Hepatocyte (in vitro differentiated cells): ENCODE measurements around the gene VASN. TPM values are rescaled to one million over a fixed set of nuclear protein-coding genes. Genes with fewer than 3 reads are reported as not detected.

Experiments
- DNase-seq: peaks from one replicate; pipeline ENCODE4 v3.0.0-alpha.2; 2016; ENCODE audit warnings: low spot score
- H2AFZ ChIP-seq: fragments of 200-600 bp; sonication (generic); 2 replicates; pipeline ENCODE4 v1.6.0; 2016; ENCODE audit warnings: antibody characterized with exemption, mild to moderate bottlenecking
- H3K27ac ChIP-seq: fragments of 200-600 bp; sonication (generic); 2 replicates; pipeline ENCODE4 v1.5.1; 2016; ENCODE audit warnings: mild to moderate bottlenecking
- H3K27me3 ChIP-seq: fragments of 200-600 bp; sonication (generic); 2 replicates; pipeline ENCODE4 v1.6.1; 2016
- H3K36me3 ChIP-seq: fragments of 200-600 bp; sonication (generic); replicated peaks from 2 replicates; pipeline ENCODE4 v1.5.1; 2016; ENCODE audit warnings: low read depth; ENCODE audit not compliant: insufficient read depth
- H3K4me1 ChIP-seq: fragments of 200-600 bp; sonication (generic); 2 replicates; pipeline ENCODE4 v1.5.1; 2016; ENCODE audit warnings: mild to moderate bottlenecking, moderate library complexity; ENCODE audit not compliant: insufficient read depth
- H3K4me2 ChIP-seq: fragments of 200-600 bp; sonication (generic); 2 replicates; pipeline ENCODE4 v1.6.0; 2016
- H3K4me3 ChIP-seq: fragments of 200-600 bp; sonication (generic); 2 replicates; pipeline ENCODE4 v1.5.1; 2016; ENCODE audit warnings: mild to moderate bottlenecking
- H3K79me2 ChIP-seq: fragments of 200-600 bp; sonication (generic); 2 replicates; pipeline ENCODE4 v1.6.0; 2017; ENCODE audit warnings: mild to moderate bottlenecking
- H3K9me2 ChIP-seq: fragments of 200-600 bp; sonication (generic); replicated peaks from 2 replicates; pipeline ENCODE4 v1.6.0; 2017; ENCODE audit warnings: mild to moderate bottlenecking; ENCODE audit not compliant: insufficient read depth
- H3K9me3 ChIP-seq: fragments of 200-600 bp; sonication (generic); 2 replicates; pipeline ENCODE4 v1.5.1; 2016; ENCODE audit warnings: low read depth, mild to moderate bottlenecking
- H4K20me1 ChIP-seq: fragments of 200-600 bp; sonication (generic); 2 replicates; pipeline ENCODE4 v1.6.0; 2016; ENCODE audit warnings: mild to moderate bottlenecking; ENCODE audit not compliant: insufficient read depth, poor library complexity, severe bottlenecking
- EZH2 ChIP-seq: fragments of 200-600 bp; sonication (generic); IDR thresholded peaks from 2 replicates; pipeline ENCODE4 v1.6.1; 2016; ENCODE audit warnings: antibody characterized with exemption, mild to moderate bottlenecking, borderline replicate concordance
- EZH2phosphoT487 ChIP-seq: fragments of 200-600 bp; sonication (generic); IDR thresholded peaks from one replicate; pipeline ENCODE4 v1.6.1; 2018; ENCODE audit warnings: antibody characterized with exemption, mild to moderate bottlenecking, low read depth, moderate library complexity; ENCODE audit not compliant: unreplicated experiment, severe bottlenecking
- WGBS: methylation state at CpG from one replicate; pipeline ENCODE4 v1.1.6; 2016; ENCODE audit warnings: low lambda C conversion rate; ENCODE audit errors: missing lambda C conversion rate; 5-methylcytosine and 5-hydroxymethylcytosine counted together
- polyA plus RNA-seq: library from polyadenylated mRNA; unstranded; fragments of >200 nt; fragmentation: Nextera tagmentation; extraction: Ambion mirVana; gene quantifications from 2 replicates; pipeline ENCODE4 v1.2.1, GENCODE V29; 2016
- total RNA-seq: library from RNA; depleted of rRNA; stranded (reverse); fragments of >200 nt; gene quantifications from 2 replicates; pipeline ENCODE4 v1.2.3, GENCODE V29; 2014
- TF ChIP-seq, protein P1 (sequence below): fragments of 200-600 bp; sonication (generic); IDR thresholded peaks from 2 replicates; pipeline ENCODE4 v1.5.1; 2016; ENCODE audit warnings: antibody characterized with exemption, mild to moderate bottlenecking; ENCODE audit not compliant: poor library complexity

The VASN gene
- total and polyA plus RNA-seq, 2 experiments from 2014 or later: 12.1 to 64.2 TPM

GRCh38 chr16:4339455-4339854, 32.2 kb upstream of the VASN start:
- no peak overlapping the region for H2AFZ ChIP-seq
- no peaks in the 10 kb centered on the region for H3K36me3 ChIP-seq
- no peaks in the 10 kb centered on the region for H3K27me3 ChIP-seq
- 77% methylated on average over 10 of the region's 10 CpGs for WGBS
- no peaks in the 10 kb centered on the region for H3K9me3 ChIP-seq
- H3K4me3 ChIP-seq: no peak overlapping the region
- peak overlapping the region; percentile 72 for H3K27ac ChIP-seq
- peaks cover 18% of the 10 kb centered on the region for H3K4me1 ChIP-seq
- no peak for DNase-seq
- no peak overlapping the region for H3K4me2 ChIP-seq
- peaks cover 13% of the 10 kb centered on the region for H4K20me1 ChIP-seq
- no peaks in the 10 kb centered on the region for H3K9me2 ChIP-seq
- H3K79me2 ChIP-seq: peaks cover 33% of the 10 kb centered on the region
- no peak for TF ChIP-seq EZH2
- TF ChIP-seq, protein P1, sequence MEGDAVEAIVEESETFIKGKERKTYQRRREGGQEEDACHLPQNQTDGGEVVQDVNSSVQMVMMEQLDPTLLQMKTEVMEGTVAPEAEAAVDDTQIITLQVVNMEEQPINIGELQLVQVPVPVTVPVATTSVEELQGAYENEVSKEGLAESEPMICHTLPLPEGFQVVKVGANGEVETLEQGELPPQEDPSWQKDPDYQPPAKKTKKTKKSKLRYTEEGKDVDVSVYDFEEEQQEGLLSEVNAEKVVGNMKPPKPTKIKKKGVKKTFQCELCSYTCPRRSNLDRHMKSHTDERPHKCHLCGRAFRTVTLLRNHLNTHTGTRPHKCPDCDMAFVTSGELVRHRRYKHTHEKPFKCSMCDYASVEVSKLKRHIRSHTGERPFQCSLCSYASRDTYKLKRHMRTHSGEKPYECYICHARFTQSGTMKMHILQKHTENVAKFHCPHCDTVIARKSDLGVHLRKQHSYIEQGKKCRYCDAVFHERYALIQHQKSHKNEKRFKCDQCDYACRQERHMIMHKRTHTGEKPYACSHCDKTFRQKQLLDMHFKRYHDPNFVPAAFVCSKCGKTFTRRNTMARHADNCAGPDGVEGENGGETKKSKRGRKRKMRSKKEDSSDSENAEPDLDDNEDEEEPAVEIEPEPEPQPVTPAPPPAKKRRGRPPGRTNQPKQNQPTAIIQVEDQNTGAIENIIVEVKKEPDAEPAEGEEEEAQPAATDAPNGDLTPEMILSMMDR: no peak
- no peak for TF ChIP-seq EZH2phosphoT487

DNA sequence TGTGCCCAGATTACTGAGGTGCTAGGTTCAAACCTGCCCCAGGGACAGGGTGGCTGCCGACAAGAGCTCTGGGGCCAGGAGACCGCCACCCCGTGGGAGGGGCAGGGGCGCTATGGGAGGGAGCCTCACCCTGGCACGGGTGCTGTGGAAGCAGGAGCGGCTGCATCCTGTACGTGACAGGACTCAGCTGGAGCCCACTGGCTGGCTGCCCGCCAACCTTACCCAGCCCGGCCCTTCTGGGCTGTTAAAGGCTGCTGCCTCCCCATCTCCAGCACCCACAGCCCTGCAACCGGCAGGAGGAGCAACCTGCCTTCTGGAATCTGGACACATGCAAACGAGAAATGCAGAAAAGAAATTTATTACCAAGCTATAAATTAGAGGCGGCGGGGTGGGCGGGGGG, 31.7 kb upstream of the VASN start:
- no peaks in the 10 kb centered on the region for H3K36me3 ChIP-seq

GRCh38 chr16:4340443-4340842, 31.2 kb upstream of the VASN start:
- Histone ChIP-seq H4K20me1 (peaks cover 13% of the 10 kb centered on the region), H3K27ac (peak overlapping the region; percentile 40), H3K4me2 (no peak overlapping the region), H3K9me3 (no peaks in the 10 kb centered on the region), H2AFZ (no peak overlapping the region), H3K4me1 (peaks cover 18% of the 10 kb centered on the region), H3K4me3 (no peak overlapping the region), H3K27me3 (no peaks in the 10 kb centered on the region), H3K36me3 (no peaks in the 10 kb centered on the region), H3K9me2 (no peaks in the 10 kb centered on the region), H3K79me2 (peaks cover 35% of the 10 kb centered on the region)
- DNase-seq: no peak
- 93% methylated on average over 6 of the region's 6 CpGs for WGBS
- no peak for TF ChIP-seq EZH2
- TF ChIP-seq, protein P1: no peak
- TF ChIP-seq EZH2phosphoT487: no peak

More for the DNA sequence above, 31.7 kb upstream of the VASN start:
- peaks cover 13% of the 10 kb centered on the region for H4K20me1 ChIP-seq
- no peaks in the 10 kb centered on the region for H3K27me3 ChIP-seq
- WGBS: 71% methylated on average over 14 of the region's 14 CpGs
- H3K79me2 ChIP-seq: peaks cover 33% of the 10 kb centered on the region
- peaks cover 18% of the 10 kb centered on the region for H3K4me1 ChIP-seq
- no peak overlapping the region for H2AFZ ChIP-seq
- peak overlapping the region; percentile 72 for H3K27ac ChIP-seq
- H3K9me2 ChIP-seq: no peaks in the 10 kb centered on the region
- no peak overlapping the region for H3K4me3 ChIP-seq
- DNase-seq: peak; percentile 71
- no peak overlapping the region for H3K4me2 ChIP-seq
- TF ChIP-seq EZH2phosphoT487: no peak
- no peak for TF ChIP-seq EZH2
- TF ChIP-seq, protein P1: peak; percentile 24
- no peaks in the 10 kb centered on the region for H3K9me3 ChIP-seq

DNA sequence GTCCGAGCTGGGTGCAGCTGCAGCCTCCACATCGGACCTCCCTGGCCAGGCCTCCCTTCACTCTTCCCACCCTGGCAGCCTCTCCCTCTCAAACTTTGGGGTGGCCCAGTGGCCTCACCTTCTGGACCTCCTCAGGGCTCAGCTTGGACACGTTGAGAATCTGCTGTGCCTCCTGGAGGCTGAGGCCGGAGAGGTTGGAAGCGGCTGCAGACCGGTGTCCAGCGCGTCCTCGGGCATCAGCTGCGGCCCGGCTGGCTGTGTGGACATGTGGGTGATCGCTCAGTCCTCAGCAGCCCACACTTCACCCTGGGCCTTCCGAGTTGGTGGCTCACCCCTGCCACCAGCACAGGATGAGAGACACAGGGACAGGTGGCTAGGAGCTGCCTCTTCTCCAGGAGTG, 30.4 kb upstream of the VASN start:
- 96% methylated on average over 13 of the region's 13 CpGs for WGBS
- peaks cover 10% of the 10 kb centered on the region for H4K20me1 ChIP-seq
- H3K9me2 ChIP-seq: no peaks in the 10 kb centered on the region
- TF ChIP-seq, protein P1: no peak
- TF ChIP-seq EZH2phosphoT487 (no peak), EZH2 (no peak)
- H3K27ac ChIP-seq: no peak overlapping the region
- no peak overlapping the region for H3K4me2 ChIP-seq
- DNase-seq: no peak
- H2AFZ ChIP-seq: no peak overlapping the region
- no peaks in the 10 kb centered on the region for H3K27me3 ChIP-seq
- H3K9me3 ChIP-seq: no peaks in the 10 kb centered on the region
- peaks cover 18% of the 10 kb centered on the region for H3K4me1 ChIP-seq
- no peak overlapping the region for H3K4me3 ChIP-seq
- no peaks in the 10 kb centered on the region for H3K36me3 ChIP-seq
- peaks cover 43% of the 10 kb centered on the region for H3K79me2 ChIP-seq
